HT-29 (cell line): ENCODE measurements around the gene PTGFRN. TPM values are rescaled to one million over a fixed set of nuclear protein-coding genes. Genes with fewer than 3 reads are reported as not detected.
A peak's percentile ranks its signal among the peaks of the same experiment; 100 is the strongest.
"Not testable (repeated sequence)": the region's sequence is repeated elsewhere in the genome, so short reads cannot be mapped to it uniquely, and the experiment has no call there.

ENCODE experiments used
- DNase-seq: peaks from one replicate; pipeline ENCODE4 v3.0.0-alpha.2; 2015; ENCODE audit warnings: low spot score
- total RNA-seq: library from RNA; depleted of rRNA; stranded (reverse); fragments of >200 nt; shearing (Covaris generic); gene quantifications from 2 replicates; pipeline ENCODE4 v1.2.3, GENCODE V29; 2014

The PTGFRN gene
- total RNA-seq, 1 experiment from 2014 or later = 35.2 TPM

- DNase-seq = no peak
Observed at GRCh38 chr1:116971258-116971860, 61.6 kb downstream of the PTGFRN start.

- DNase-seq = no peak
Observed at GRCh38 chr1:116971965-116972673, 62.4 kb downstream of the PTGFRN start.

GRCh38 chr1:116972674-116973030, 62.9 kb downstream of the PTGFRN start:
- DNase-seq = no peak

- DNase-seq = not testable (repeated sequence)
Observed at GRCh38 chr1:116980309-116980708, 70.6 kb downstream of the PTGFRN start.

- no peak for DNase-seq
Observed at GRCh38 chr1:116981521-116982037, 71.9 kb downstream of the PTGFRN start.

GRCh38 chr1:116982319-116983004, 72.7 kb downstream of the PTGFRN start:
- DNase-seq = peak; percentile 11

GRCh38 chr1:116983112-116983511, 73.4 kb downstream of the PTGFRN start:
- DNase-seq = no peak

GRCh38 chr1:116983678-116984077, 74.0 kb downstream of the PTGFRN start:
- no peak for DNase-seq

- DNase-seq = no peak
Observed at GRCh38 chr1:116984406-116985160, 74.9 kb downstream of the PTGFRN start.

- DNase-seq = no peak
Observed at GRCh38 chr1:116986421-116987255, 76.9 kb downstream of the PTGFRN start.

GRCh38 chr1:116987256-116987555, 77.5 kb downstream of the PTGFRN start:
- no peak for DNase-seq

GRCh38 chr1:116988248-116988647, 78.5 kb downstream of the PTGFRN start:
- no peak for DNase-seq

GRCh38 chr1:116988908-116989307, 79.2 kb downstream of the PTGFRN start:
- DNase-seq = no peak

GRCh38 chr1:116989835-116990234, 80.1 kb downstream of the PTGFRN start:
- DNase-seq = no peak

GRCh38 chr1:116990612-116991151, 81.0 kb downstream of the PTGFRN start:
- no peak for DNase-seq

- DNase-seq = no peak
Observed at GRCh38 chr1:116991171-116991845, 81.6 kb downstream of the PTGFRN start.

- DNase-seq = no peak
Observed at GRCh38 chr1:116991918-116992317, 82.2 kb downstream of the PTGFRN start.

- no peak for DNase-seq
Observed at GRCh38 chr1:116993286-116993685, 83.6 kb downstream of the PTGFRN start.

- DNase-seq = no peak
Observed at GRCh38 chr1:116994411-116994810, 84.7 kb downstream of the PTGFRN start.

- no peak for DNase-seq
Observed at GRCh38 chr1:116997066-116997465, 87.3 kb downstream of the PTGFRN start.
